HL-60 (cell line): ENCODE results near the gene NALCN.

Experiments
- DNase-seq, 2 experiments: peaks; one replicate each; pipeline ENCODE4 v3.0.0-alpha.2; 2010 to 2020; ENCODE audit warnings: low read depth in 1 of 2, low spot score in 1 of 2
- H3K27ac ChIP-seq: fragments of 250-450 bp; sonication (Bioruptor Pico); replicated peaks from 2 replicates; pipeline ENCODE4 v1.5.1; 2020; ENCODE audit warnings: mild to moderate bottlenecking, moderate library complexity
- H3K27me3 ChIP-seq: fragments of 250-450 bp; sonication (Bioruptor Pico); 2 replicates; pipeline ENCODE4 v1.5.1; 2021; ENCODE audit warnings: mild to moderate bottlenecking, moderate library complexity; ENCODE audit not compliant: insufficient read depth, poor library complexity, severe bottlenecking
- H3K4me3 ChIP-seq: replicated peaks from 2 replicates; pipeline ENCODE4 v1.5.1; 2011; ENCODE audit warnings: mild to moderate bottlenecking, control low read depth, low read length; ENCODE audit not compliant: insufficient read depth
- GABPA ChIP-seq: IDR thresholded peaks from 2 replicates; pipeline ENCODE4 v1.6.1; 2012; ENCODE audit warnings: low read depth
- POLR2AphosphoS5 ChIP-seq: IDR thresholded peaks from 2 replicates; pipeline ENCODE4 v1.6.1; 2012; ENCODE audit warnings: low read depth
- REST ChIP-seq: IDR thresholded peaks from 2 replicates; pipeline ENCODE4 v1.6.1; 2012; ENCODE audit warnings: low read depth; ENCODE audit not compliant: insufficient replicate concordance
- SPI1 ChIP-seq: IDR thresholded peaks from 2 replicates; pipeline ENCODE4 v1.6.1; 2012; ENCODE audit warnings: low read depth, mild to moderate bottlenecking, borderline replicate concordance
- TF ChIP-seq, protein P1 (sequence below): IDR thresholded peaks from one replicate; pipeline ENCODE4 v1.5.1; 2011; ENCODE audit warnings: low read length, control low read depth, inconsistent platforms; ENCODE audit not compliant: insufficient read depth

NALCN gene

GRCh38 chr13:101080616-101081015 is 335.7 kb downstream of the NALCN start:
- no peak for DNase-seq
- no peak for TF ChIP-seq POLR2AphosphoS5
- no peak for TF ChIP-seq GABPA
- Histone ChIP-seq H3K27ac (no peak overlapping the region), H3K4me3 (no peak overlapping the region), H3K27me3 (no peaks in the 10 kb centered on the region)

DNA sequence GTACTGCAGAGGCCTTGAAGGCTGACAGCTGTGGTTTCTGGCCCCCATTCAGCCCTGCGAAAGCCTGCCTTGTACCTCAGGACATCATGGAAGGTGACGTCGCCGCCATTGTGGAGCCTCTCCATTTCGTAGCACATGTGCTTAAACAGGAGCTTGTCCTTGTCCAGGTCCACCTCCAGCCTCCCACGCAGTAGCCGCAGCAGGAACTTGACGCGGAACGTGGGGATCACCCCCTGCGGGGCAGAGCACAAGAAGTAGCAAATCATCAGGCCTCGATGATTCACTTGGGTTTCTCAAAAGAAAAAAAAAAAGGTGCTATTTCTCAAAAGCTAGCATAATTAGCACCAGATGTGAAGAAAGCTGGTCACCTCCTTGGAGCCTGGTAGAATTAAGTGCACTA is 351.0 kb downstream of the NALCN start:
- TF ChIP-seq GABPA (no peak), POLR2AphosphoS5 (no peak), REST (no peak)
- DNase-seq = no peak
- no peaks in the 10 kb centered on the region for H3K27me3 ChIP-seq

DNA sequence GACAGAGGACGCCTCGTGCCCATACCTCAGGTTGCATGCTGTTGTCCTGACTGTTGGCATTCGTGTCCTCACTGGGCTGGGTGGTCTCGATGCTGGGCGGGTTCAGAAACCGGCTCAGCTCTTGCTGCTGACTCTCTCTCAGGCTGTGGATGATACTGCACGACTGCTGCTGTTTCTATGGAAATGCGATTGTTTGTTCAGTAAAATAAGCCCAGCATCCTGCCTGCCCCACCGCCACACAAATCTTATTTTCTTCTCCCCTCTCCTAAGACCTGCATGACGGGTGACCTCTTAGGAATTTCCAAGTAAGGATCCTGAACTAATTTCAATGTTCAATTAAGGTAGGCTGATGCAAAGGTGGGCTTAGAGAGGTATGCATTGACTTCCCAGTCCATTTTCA is 356.5 kb downstream of the NALCN start:
- no peak overlapping the region for H3K4me3 ChIP-seq

More for the DNA sequence above, 351.0 kb downstream of the NALCN start:
- Histone ChIP-seq H3K4me3 (no peak overlapping the region), H3K27ac (no peak overlapping the region)

GRCh38 chr13:101058841-101059240 is 357.5 kb downstream of the NALCN start:
- Histone ChIP-seq H3K27ac (no peak overlapping the region), H3K27me3 (no peaks in the 10 kb centered on the region), H3K4me3 (no peak overlapping the region)
- TF ChIP-seq, protein P1, sequence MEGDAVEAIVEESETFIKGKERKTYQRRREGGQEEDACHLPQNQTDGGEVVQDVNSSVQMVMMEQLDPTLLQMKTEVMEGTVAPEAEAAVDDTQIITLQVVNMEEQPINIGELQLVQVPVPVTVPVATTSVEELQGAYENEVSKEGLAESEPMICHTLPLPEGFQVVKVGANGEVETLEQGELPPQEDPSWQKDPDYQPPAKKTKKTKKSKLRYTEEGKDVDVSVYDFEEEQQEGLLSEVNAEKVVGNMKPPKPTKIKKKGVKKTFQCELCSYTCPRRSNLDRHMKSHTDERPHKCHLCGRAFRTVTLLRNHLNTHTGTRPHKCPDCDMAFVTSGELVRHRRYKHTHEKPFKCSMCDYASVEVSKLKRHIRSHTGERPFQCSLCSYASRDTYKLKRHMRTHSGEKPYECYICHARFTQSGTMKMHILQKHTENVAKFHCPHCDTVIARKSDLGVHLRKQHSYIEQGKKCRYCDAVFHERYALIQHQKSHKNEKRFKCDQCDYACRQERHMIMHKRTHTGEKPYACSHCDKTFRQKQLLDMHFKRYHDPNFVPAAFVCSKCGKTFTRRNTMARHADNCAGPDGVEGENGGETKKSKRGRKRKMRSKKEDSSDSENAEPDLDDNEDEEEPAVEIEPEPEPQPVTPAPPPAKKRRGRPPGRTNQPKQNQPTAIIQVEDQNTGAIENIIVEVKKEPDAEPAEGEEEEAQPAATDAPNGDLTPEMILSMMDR = no peak
- TF ChIP-seq SPI1 = no peak
- TF ChIP-seq GABPA = no peak
- TF ChIP-seq REST = no peak
- no peak for TF ChIP-seq POLR2AphosphoS5
- DNase-seq = no peak

More for the DNA sequence above, 356.5 kb downstream of the NALCN start:
- H3K27me3 ChIP-seq = no peaks in the 10 kb centered on the region
- no peak overlapping the region for H3K27ac ChIP-seq
- TF ChIP-seq, protein P1 = no peak
- TF ChIP-seq REST = no peak
- TF ChIP-seq POLR2AphosphoS5 = no peak
- TF ChIP-seq GABPA = no peak
- no peak for TF ChIP-seq SPI1
- DNase-seq = no peak
